GM19455 (cell line): ENCODE data around the gene ZNF865.

Experiments
- ATAC-seq: cut with Tn5 transposase; IDR thresholded peaks from one replicate; pipeline ENCODE4 v1.9.1; 2021; ENCODE audit not compliant: unreplicated experiment

ZNF865 gene

DNA sequence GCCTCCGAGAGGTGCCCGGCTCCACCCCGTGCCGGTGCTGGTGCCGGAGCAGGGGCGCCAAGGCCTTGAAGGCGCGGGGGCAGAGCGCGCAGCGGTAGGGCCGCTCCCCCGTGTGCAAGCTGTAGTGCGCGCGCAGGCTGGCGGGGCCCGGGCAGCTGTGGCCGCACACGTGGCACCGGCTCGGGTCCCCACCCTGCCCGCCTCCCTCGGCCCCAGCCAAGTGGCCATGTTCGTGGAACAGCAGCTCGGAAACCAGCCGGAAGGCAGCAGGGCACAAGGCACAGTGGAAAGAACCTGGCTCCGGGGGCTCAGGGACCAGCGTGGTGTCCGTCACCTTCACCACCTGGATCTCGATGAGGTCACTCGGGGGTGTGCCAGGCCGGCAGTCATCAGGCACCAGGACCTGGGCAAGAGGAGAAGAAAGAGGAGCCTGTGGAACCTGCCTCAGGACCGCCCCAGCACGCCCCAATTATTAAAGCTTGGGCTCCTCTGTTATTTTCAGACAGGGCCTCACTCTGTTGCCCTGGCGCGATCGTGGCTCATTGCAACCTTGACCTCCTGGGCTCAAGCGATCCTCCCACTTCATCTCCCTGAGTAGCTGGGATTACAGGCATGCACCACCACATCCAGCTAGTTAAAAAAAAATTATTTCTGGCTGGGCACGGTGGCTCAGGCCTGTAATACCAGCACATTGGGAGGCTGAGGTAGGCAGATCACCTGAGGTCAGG lies 17.0 kb downstream of the ZNF865 start:
- ATAC-seq: no peak

GRCh38 chr19:55623130-55623529 lies 17.7 kb downstream of the ZNF865 start:
- no peak for ATAC-seq

GRCh38 chr19:55623561-55623960 lies 18.1 kb downstream of the ZNF865 start:
- no peak for ATAC-seq

GRCh38 chr19:55624109-55625003 lies 18.9 kb downstream of the ZNF865 start, which contains the start of gene ZNF784:
Gene ZNF784 (minus strand): TSS chr19:55624566. CDS start chr19:55624561, 5 bp downstream.
- ATAC-seq: no peak

GRCh38 chr19:55625004-55625326 lies 19.5 kb downstream of the ZNF865 start:
- ATAC-seq: no peak

DNA sequence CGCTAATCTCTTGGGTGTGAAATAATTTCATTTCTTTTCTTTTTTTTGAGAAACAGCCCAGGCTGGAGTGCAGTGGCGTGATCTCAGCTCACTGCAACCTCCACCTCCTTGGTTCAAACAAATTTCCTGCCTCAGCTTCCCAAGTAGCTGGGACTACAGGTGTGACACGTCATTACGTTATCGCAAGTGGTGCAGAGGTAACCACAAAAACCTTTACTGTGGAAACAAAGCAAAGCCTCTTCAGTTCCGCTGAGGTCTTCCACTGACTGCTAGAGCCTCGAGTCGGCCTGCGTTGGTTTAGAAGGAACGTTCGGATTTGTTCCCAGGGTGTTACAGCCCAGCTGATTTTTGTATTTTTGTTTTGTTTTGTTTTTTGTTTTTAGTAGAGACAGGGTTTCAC lies 20.9 kb downstream of the ZNF865 start:
- no peak for ATAC-seq

GRCh38 chr19:55632463-55632834 lies 27.0 kb downstream of the ZNF865 start:
- no peak for ATAC-seq

GRCh38 chr19:55633861-55634260 lies 28.4 kb downstream of the ZNF865 start:
- no peak for ATAC-seq

GRCh38 chr19:55635334-55635717 lies 29.9 kb downstream of the ZNF865 start:
- ATAC-seq: no peak

GRCh38 chr19:55635856-55636440 lies 30.5 kb downstream of the ZNF865 start:
- ATAC-seq: no peak

GRCh38 chr19:55636723-55637122 lies 31.3 kb downstream of the ZNF865 start:
- no peak for ATAC-seq

- ATAC-seq: no peak
These were observed 32.1 kb downstream of the ZNF865 start for GRCh38 chr19:55637534-55637933.

GRCh38 chr19:55638864-55639359 lies 33.5 kb downstream of the ZNF865 start:
- ATAC-seq: no peak

GRCh38 chr19:55640043-55640576 lies 34.7 kb downstream of the ZNF865 start:
- ATAC-seq: no peak

DNA sequence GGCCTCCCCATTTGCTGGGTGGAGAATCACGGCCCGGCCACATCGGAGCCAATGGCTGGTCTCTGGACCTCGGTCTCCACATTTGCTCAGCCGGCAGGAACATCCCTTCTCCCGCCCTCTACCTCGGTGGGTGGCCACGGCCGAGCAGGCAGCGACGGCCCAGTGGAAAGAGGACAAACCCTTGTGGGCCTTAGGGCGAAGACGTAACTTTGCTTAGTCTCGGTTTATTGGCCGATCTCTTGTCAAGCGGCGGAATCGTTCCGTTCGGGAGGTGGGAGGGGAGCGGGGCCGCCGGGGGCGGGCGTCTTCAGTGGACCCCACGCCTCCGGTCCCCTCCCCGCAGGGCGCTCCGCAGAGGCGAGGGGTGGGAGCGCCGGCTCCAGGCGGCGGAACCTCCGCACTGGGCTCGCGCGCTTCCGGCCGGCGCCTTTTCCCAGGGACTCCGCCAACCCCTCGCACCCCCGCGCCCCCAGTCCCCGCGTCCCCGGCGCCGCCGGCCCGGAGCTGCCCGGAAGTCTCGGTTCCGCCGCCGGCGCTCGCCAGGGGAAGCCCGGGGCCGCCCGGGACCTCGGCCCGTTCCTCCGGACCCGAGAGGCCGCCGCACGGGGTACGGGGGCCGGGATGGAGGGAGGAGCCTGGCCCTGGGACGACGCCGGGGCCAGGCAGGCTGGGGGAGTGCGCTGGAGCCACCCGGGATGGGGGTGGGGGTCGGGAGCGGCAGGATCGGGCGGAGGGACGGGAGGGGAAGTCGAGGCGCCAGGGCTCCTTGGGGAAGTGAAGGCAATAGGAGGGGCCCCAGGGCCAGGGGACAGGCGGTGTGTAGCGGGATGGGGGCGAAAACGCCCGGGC lies 35.4 kb downstream of the ZNF865 start, which contains the start of gene ZNF580:
TSS of gene ZNF580 (plus strand) at position 426 of the 849 bp plus-strand sequence. CDS start 1,507 bp downstream, outside the sequence.
- ATAC-seq: no peak

GRCh38 chr19:55641426-55642152 lies 36.1 kb downstream of the ZNF865 start:
- ATAC-seq: no peak

GRCh38 chr19:55642153-55643002 lies 36.9 kb downstream of the ZNF865 start:
- no peak for ATAC-seq

DNA sequence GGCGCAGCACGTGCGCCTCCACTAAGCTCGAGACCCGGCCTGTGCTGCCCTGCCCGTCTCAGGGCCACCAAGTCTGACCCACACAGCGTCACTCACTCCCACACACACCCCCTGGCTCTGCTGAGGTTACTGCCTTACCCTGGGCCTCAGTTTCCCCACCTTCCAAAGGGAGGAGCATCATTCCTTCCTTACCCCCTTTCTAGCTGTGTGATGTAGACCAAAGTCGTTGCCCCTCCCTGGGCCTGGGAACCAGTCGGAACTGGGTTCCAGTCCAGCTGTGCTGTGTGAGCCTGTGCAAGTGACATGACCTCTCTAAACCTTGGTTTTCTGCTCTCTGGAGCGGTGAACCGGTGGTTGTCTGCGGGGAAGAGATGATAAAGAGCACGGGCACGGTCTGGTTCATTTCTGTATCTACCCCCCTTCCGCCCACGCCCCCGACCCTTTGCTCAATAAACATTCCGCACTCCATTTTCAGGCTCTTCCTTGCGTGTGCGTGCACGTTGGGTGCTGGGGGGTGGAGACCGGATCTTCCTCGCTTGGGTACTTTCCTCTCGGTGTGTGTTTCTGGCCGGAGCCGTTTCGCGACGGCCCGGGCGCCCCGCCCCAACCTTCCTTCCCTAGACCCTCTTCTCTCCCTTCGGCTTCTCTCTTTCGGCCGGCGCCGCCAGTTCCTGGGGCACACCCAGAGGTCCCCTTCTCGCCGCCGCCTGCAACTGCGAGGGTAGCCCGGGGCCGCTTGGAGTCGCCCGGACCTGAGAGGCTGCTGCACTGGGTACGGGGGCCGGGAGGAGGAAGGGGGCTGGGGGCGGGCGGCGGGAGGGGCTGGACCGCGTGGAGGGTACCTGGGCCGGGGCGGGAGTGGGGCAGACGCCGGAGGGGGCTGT lies 37.8 kb downstream of the ZNF865 start, which contains the start of gene ZNF581:
TSS of gene ZNF581 (plus strand) at position 647 of the 884 bp plus-strand sequence. CDS start 923 bp downstream, outside the sequence.
- ATAC-seq: no peak
